ENCODE data around the gene ZBTB38.

The ZBTB38 gene

DNA sequence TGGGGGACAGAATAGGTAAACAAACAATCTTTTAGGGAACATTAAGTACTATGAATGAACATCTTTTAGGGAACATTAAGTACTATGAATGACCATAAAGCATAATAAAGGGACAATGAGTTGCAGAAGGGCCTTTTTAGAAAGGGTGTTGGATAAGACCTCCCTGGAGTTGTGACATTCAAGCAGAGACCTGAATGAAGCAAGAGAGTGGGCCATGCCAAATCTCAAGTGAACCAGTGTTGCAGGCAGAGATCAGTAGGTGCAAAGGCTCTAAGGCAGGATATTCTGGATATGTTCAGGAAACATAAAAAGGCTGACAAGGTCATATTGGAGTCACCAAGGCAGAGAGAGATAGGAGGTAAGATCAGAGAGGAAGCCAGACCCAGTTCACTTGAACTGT lies 29.4 kb upstream of the ZBTB38 start:
- DNase-seq (ENCODE audit: low read depth), result no peak

GRCh38 chr3:141341536-141341935 lies 26.8 kb upstream of the ZBTB38 start:
- DNase-seq (ENCODE audit: low read depth), result no peak

DNA sequence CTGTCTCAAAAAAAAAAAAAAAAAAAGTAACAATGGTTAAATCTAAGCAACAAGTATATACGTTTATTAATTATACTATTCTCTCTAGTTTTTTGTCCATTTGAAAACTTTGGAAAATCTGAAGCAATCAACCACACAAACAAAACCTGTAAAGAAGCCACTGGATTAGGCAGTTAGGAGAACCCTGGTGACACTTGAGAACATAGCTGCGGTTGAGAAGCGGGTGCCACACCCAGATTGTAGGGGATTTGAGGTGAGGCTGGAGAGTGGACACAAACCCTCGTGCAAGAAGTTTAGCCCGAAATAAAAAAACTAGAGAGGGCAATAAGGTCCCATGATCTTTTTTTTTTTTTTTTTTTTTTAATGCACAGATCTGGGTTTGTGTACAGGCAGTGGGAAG lies 25.9 kb upstream of the ZBTB38 start:
- DNase-seq (ENCODE audit: low read depth), result no peak

GRCh38 chr3:141343077-141343476 lies 25.2 kb upstream of the ZBTB38 start:
- DNase-seq (ENCODE audit: low read depth), result no peak

DNA sequence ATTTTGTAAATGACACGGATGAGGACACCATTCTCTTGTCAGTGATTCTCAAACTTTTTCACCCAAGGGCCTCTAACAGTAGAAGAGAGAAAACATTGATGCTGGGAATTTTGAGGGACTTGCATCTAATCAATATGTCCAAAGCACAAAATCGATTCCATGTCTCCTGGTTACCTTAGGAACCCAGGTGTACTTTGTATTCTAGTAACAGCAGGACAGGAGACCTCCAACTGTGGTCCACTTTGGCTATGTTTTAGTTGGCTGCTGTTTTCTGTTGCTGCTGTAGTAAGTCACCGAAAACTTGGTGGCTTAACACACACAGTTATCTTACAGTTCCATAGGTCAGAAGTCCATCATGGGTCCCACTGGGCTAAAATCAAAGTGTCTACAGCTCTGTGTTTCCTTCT lies 24.4 kb upstream of the ZBTB38 start:
- no peak for DNase-seq (ENCODE audit: low read depth)

DNA sequence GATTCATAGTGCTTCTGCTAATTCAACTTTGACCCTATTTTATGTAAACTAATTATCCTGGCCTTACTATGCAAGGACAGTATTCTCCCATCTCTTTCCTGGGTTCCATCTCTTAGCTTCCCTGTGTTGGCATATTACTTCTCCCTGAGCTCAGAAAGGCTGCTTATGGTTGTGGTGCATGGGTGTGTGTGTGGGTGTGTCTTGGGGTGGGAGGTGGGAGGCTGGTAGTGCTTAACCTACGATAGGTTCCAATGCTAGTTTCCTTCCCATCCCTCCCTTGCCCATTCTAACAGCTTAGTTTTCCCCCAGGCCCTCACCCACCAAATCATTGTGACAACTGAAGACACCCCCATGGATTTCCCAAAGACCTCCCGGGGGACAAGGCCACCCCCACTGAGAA lies 22.8 kb upstream of the ZBTB38 start:
- DNase-seq (ENCODE audit: low read depth), result no peak

- no peak for DNase-seq (ENCODE audit: low read depth)
Measured at GRCh38 chr3:141346007-141346406, 22.3 kb upstream of the ZBTB38 start.

DNA sequence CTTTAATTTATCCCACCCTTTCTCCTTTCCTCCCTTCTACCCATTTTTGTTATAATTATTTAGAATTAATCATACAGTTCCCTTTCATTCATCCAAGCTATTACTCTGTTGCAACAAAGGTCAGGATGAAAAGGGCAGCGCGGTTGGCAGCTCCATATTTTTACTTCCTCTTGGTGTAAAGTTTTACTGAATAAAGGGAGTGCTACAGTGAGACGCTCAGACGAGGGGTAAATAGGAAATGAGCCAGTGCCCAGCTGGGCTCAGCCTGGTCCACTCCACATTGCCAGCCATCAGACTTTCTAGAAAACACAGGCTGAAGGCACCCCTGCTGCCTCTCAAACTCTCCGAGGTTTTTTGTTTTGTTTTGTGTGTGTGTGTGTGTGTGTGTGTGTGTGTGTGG lies 21.9 kb upstream of the ZBTB38 start:
- no peak for DNase-seq (ENCODE audit: low read depth)

DNA sequence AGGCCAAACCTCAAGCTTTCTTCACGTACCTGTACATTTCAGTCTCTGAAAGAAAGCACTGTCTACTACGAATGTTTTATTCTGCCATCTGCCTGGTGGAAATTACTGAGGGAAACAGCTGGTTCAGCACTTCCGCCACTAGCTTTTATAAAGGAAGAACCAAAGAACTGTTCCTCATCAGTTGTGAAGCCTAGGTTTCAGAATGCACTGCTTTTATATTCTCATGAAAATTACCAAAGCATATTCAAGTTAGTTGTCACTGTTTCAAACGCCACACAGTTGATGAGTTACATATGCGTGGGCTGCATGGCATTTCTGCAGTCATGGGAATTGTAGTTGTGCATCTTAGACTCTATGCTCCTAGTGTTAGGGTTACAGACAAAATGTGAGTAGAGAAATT lies 21.5 kb upstream of the ZBTB38 start:
- no peak for DNase-seq (ENCODE audit: low read depth)

- no peak for DNase-seq (ENCODE audit: low read depth)
Measured at GRCh38 chr3:141348837-141349236, 19.5 kb upstream of the ZBTB38 start.

DNA sequence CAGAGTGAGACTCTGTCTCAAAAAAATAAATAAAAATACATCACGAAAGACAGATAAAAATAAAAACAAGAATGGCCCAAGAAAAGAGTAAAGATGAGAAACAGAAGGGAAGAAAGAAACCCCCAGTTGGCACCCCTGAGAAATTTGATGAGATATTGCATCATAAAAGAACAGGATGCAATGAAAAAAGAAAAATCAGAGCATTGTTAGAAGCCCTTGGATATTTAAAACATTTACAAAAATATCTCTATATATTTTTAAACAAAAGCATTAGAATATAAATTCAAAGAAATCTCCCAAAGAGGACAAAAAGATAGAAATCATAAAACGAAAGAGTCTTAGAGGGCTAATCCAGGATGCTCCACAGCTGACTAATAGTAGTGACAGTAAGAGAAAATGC lies 18.6 kb upstream of the ZBTB38 start:
- DNase-seq (ENCODE audit: low read depth), result no peak

DNA sequence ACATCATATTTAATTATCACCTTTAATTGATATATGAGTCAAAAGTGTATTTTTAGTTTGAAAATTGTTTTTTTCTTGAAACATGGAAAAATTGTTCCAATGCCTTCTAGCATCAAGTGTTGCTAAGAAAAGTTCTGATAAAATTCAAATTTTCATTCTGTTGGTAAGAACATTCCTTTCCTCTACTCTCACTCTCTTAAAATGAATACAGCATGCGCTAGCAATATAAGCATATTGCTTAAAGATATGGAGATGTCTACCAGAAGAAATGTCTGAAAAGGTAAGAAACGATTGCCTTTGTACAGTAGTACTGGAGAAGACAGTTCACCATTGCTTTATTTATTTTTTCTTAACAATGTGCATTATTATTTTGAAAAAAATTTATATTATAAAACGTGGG lies 17.6 kb upstream of the ZBTB38 start:
- no peak for DNase-seq (ENCODE audit: low read depth)

GRCh38 chr3:141352262-141352984 lies 15.9 kb upstream of the ZBTB38 start:
- DNase-seq (ENCODE audit: low read depth), result no peak

GRCh38 chr3:141353652-141354495 lies 14.4 kb upstream of the ZBTB38 start:
- no peak for DNase-seq (ENCODE audit: low read depth)

GRCh38 chr3:141354517-141354916 lies 13.8 kb upstream of the ZBTB38 start:
- no peak for DNase-seq (ENCODE audit: low read depth)

GRCh38 chr3:141355242-141355641 lies 13.1 kb upstream of the ZBTB38 start:
- no peak for DNase-seq (ENCODE audit: low read depth)

DNA sequence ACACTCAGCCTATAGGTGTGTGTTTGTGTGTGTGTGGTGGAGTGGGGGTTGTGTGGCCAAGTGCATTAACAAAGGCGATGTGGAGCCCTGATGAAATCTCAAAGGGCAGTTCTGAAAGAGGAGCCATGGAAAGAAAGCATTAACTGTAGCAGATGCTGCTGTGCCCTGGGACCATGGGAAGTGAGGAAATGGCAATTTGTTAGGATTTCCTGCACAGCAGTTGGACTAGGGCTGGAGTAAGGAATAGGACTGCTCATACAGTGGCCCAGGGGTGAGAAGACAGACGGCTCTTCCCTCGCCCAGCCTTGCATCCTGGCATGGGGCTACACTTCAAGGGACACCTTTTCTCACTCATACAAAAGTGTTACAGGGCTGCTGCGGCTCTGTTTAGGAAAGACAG lies 12.3 kb upstream of the ZBTB38 start:
- DNase-seq (ENCODE audit: low read depth), result no peak

- DNase-seq (ENCODE audit: low read depth), result peak; percentile 89
Measured at GRCh38 chr3:141360888-141361598, 7.3 kb upstream of the ZBTB38 start.

DNA sequence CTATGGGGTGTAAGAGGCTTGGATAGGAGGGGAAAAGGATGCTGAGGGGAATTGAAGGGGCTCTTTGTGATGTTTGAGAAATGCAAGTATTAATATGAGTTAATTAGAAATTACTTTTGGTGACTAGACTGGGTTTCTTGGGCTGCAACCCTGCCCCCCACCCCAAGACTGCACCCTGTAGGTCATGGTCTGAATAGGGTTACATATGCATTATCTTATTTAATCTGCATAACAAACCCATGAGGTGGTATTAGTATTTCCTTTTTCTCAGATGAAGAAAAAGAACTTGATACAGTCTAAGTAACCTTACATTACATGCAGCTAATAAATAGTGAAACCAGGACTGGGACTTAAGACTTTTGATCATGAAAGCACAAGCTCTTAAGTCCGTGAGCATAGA lies 5.6 kb upstream of the ZBTB38 start:
- peak; percentile 52 for DNase-seq (ENCODE audit: low read depth)

DNA sequence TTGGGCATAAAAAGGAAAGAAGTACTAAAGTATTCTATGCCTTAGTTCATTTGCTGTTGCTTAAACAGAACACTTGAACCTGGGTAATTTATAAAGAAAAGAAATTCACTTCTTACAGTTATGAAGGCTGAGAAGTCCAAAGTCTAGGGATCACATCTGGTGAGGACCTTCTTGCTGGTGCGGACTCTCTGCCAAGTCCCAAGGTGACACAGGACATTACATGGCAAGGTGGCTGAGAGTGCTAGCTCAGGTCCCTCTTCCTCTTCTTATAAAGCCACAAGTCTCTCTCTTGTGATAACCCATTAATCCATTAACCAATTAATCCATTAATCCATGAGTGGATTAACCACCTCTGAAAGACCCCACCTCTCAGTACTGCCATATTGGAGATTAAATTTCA lies 3.1 kb upstream of the ZBTB38 start:
- DNase-seq (ENCODE audit: low read depth), result no peak

DNA sequence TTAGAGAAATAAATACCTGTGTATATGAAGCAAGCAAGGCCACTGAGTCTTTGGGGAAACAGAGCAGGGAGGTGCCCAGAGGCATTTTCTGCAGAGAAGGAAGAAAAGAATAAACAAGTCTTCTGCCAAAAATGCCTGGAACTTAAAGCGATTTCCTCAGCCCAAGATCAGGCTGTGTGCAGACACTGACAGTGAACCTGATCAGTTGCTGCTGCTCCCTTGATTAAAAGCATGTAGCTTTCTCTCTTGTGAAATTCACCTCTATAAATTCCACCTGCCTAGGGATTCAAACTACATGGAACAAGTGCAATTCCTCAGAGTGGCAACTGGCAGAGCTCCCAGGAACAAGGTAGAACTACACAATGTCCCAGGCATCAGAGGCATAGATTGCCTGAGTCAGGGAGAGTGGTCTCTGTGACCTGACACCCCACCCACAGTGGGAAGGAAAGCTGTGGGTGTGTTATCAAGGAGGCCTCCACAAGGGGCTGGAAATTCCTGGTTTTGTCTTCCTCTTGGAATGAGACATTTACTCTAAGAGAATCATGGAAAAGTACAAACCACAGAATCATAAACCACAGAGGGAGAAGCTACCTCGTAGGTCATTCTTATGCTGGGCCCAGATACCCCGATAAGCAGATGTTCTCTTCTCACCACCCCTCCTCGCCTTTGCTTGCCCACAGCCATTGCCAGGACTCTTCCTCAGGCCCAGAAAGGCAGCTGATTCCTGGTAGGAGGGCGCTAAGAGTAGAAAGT lies 1.8 kb upstream of the ZBTB38 start:
- peak; percentile 99 for DNase-seq (ENCODE audit: low read depth)

- peak; percentile 100 for DNase-seq (ENCODE audit: low read depth)
Measured at GRCh38 chr3:141367038-141367730, 1.1 kb upstream of the ZBTB38 start.
